ENCODE results near the gene PTK6.
A peak's percentile ranks its signal among the peaks of the same experiment; 100 is the strongest.
"Not testable (repeated sequence)": the region's sequence is repeated elsewhere in the genome, so short reads cannot be mapped to it uniquely, and the experiment has no call there.

PTK6 gene

GRCh38 chr20:63529180-63529860 lies 7.9 kb downstream of the PTK6 start:
- DNase-seq: no peak

- DNase-seq: no peak
Observed at GRCh38 chr20:63527184-63527583, 10.0 kb downstream of the PTK6 start.

- no peak for DNase-seq
Observed at GRCh38 chr20:63525971-63526370, 11.2 kb downstream of the PTK6 start.

- no peak for DNase-seq
Observed at GRCh38 chr20:63525185-63525584, 12.0 kb downstream of the PTK6 start.

GRCh38 chr20:63522981-63523611 lies 14.1 kb downstream of the PTK6 start:
- DNase-seq: no peak

- no peak for DNase-seq
Observed at GRCh38 chr20:63522091-63522868, 14.9 kb downstream of the PTK6 start.

- DNase-seq: no peak
Observed at GRCh38 chr20:63521602-63522001, 15.6 kb downstream of the PTK6 start.

GRCh38 chr20:63520934-63521601 lies 16.1 kb downstream of the PTK6 start:
- peak; percentile 75 for DNase-seq

GRCh38 chr20:63520504-63520933 lies 16.7 kb downstream of the PTK6 start, which contains the start of gene PPDPF:
PPDPF (plus strand) TSS chr20:63520765; CDS start chr20:63521309, 544 bp downstream.
- DNase-seq: peak; percentile 79

GRCh38 chr20:63519668-63520503 lies 17.3 kb downstream of the PTK6 start:
- peak; percentile 67 for DNase-seq

- no peak for DNase-seq
Observed at GRCh38 chr20:63518946-63519667, 18.1 kb downstream of the PTK6 start.

GRCh38 chr20:63518351-63518861 lies 18.8 kb downstream of the PTK6 start:
- no peak for DNase-seq

- no peak for DNase-seq
Observed at GRCh38 chr20:63517376-63518309, 19.5 kb downstream of the PTK6 start.

GRCh38 chr20:63514520-63514919 lies 22.7 kb downstream of the PTK6 start:
- not testable (repeated sequence) for DNase-seq

GRCh38 chr20:63513207-63513606 lies 24.0 kb downstream of the PTK6 start:
- DNase-seq: no peak

- no peak for DNase-seq
Observed at GRCh38 chr20:63509088-63509564, 28.1 kb downstream of the PTK6 start.

- DNase-seq: no peak
Observed at GRCh38 chr20:63508072-63508768, 29.0 kb downstream of the PTK6 start.

GRCh38 chr20:63507083-63507743 lies 30.0 kb downstream of the PTK6 start:
- DNase-seq: no peak

- DNase-seq: no peak
Observed at GRCh38 chr20:63505723-63506122, 31.5 kb downstream of the PTK6 start.
